ENCODE results near the gene GZMH.
A peak's percentile ranks its signal among the peaks of the same experiment; 100 is the strongest.
"Not testable (repeated sequence)": the region's sequence is repeated elsewhere in the genome, so short reads cannot be mapped to it uniquely, and the experiment has no call there.

The GZMH gene

GRCh38 chr14:24607635-24608514 lies 1.6 kb downstream of the GZMH start:
- Mint-ChIP-seq H3K9me3 (no peaks in the 10 kb centered on the region), H3K4me1 (peaks cover 32% of the 10 kb centered on the region), H3K27me3 (no peaks in the 10 kb centered on the region), H3K27ac (peak overlapping the region; percentile 37), H3K36me3 (no peaks in the 10 kb centered on the region), H3K4me3 (peak overlapping the region; percentile 6)

DNA sequence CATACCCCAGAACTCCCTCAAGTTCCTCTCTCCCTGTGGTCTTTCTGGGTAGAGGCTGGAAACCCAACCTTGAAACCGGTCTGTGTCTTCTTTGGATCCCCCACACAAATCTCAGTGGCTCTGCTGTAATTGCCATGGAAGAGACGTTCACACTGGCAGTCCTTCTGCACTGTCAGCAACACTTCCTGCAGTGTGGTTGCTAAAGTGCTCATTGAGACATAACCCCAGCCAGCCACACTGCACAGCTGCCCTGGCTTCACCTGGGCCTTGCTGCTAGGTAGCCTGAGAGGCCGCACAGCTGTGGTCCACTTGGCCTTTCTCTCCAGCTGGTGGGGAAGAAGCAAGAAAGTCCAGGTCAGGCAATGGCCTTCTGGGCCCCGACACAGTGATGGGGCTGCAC lies 2.4 kb downstream of the GZMH start:
- H3K9me3 Mint-ChIP-seq = no peaks in the 10 kb centered on the region
- H3K36me3 Mint-ChIP-seq = no peaks in the 10 kb centered on the region
- no peaks in the 10 kb centered on the region for H3K27me3 Mint-ChIP-seq
- peaks cover 30% of the 10 kb centered on the region for H3K4me1 Mint-ChIP-seq
- H3K27ac Mint-ChIP-seq = no peak overlapping the region
- no peak overlapping the region for H3K4me3 Mint-ChIP-seq

- peaks cover 30% of the 10 kb centered on the region for H3K4me1 Mint-ChIP-seq
- H3K9me3 Mint-ChIP-seq = no peaks in the 10 kb centered on the region
- H3K27ac Mint-ChIP-seq = no peak overlapping the region
- no peaks in the 10 kb centered on the region for H3K36me3 Mint-ChIP-seq
- no peak overlapping the region for H3K4me3 Mint-ChIP-seq
- no peaks in the 10 kb centered on the region for H3K27me3 Mint-ChIP-seq
Observed at GRCh38 chr14:24606297-24606696, 3.2 kb downstream of the GZMH start.

DNA sequence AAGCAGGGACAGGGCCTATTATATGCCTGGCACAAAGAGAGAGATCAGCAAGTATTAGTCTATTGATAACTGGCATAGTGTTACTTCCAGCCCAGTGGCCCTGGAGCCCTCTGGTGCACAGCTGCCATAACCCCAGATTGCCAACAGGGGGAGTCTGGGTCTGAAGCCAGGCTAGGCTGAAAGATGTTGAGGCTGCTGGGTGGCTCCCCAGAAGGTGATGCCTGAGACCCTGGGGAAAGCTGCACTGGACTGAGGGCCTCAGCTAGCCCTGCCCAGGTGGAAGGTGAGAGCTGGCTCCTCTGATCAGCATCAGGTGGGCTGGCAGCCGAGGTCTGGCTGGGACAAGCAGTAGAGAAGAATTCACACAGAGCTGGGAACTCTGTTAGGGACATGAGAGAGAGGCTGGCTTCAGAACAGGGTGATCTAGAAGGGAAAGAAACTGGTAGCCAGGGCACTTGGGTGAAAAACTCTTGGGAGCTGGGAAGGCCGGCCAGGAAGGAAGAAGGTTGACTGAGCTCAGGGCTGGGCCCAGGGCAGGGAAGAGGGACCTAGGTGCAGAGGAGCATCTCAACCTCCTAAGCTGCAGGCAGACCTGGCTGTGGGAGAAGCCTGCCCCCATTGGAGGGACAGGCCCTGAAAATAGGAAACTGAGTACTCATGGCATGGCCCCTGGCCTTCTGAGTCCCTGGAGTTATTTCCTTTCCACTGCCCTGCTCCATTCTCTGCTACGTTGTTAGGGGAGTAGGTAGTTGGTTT lies 3.9 kb downstream of the GZMH start:
- peak overlapping the region; percentile 52 for H3K27ac Mint-ChIP-seq
- no peak overlapping the region for H3K4me3 Mint-ChIP-seq
- no peaks in the 10 kb centered on the region for H3K27me3 Mint-ChIP-seq
- H3K36me3 Mint-ChIP-seq = no peaks in the 10 kb centered on the region
- H3K4me1 Mint-ChIP-seq = peaks cover 30% of the 10 kb centered on the region
- no peaks in the 10 kb centered on the region for H3K9me3 Mint-ChIP-seq

GRCh38 chr14:24597403-24597802 lies 12.1 kb downstream of the GZMH start:
- no peak overlapping the region for H3K4me3 Mint-ChIP-seq
- peaks cover 2% of the 10 kb centered on the region for H3K27me3 Mint-ChIP-seq
- peaks cover 17% of the 10 kb centered on the region for H3K36me3 Mint-ChIP-seq
- no peaks in the 10 kb centered on the region for H3K4me1 Mint-ChIP-seq
- H3K27ac Mint-ChIP-seq = no peak overlapping the region
- H3K9me3 Mint-ChIP-seq = peaks cover 29% of the 10 kb centered on the region

DNA sequence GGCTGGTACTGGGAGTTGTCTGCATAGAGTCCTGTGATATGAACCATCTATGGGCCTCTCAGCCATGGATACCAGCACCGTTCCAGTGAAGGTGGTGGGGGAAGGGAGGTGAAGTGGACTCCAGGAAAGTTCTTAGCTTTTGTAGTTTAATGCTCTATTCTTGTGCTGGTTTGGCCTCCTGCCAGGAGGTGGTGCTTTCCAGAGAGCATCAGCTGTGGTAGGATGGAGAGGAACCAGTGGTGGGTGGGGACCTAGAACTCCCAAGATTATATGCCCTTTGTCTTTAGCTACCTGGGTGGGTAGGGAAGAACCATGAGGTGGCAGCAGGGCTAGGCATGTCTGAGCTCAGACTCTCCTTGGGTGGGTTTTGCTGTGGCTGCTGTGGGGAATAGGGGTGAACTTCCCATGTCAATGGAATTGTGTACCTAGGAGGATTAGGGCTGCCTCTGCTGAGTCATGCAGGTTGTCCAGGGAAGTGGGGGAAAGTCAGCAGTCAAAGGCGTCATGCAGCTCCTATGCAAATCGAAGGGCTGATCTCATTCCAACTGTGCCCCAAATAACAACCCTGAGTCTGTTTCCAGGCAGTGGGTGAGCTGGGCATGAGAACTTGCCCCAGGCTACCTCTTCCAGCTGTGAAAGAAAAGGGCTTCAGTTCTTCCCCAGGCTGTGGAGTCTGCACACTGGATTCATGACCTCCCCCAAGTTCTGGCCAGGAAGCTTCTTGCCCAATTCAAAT lies 14.2 kb downstream of the GZMH start:
- H3K9me3 Mint-ChIP-seq = peaks cover 27% of the 10 kb centered on the region
- H3K36me3 Mint-ChIP-seq = peaks cover 17% of the 10 kb centered on the region
- H3K4me1 Mint-ChIP-seq = no peaks in the 10 kb centered on the region
- H3K27me3 Mint-ChIP-seq = peaks cover 4% of the 10 kb centered on the region
- no peak overlapping the region for H3K27ac Mint-ChIP-seq
- no peak overlapping the region for H3K4me3 Mint-ChIP-seq

GRCh38 chr14:24591004-24591403 lies 18.5 kb downstream of the GZMH start:
- H3K9me3 Mint-ChIP-seq, H3K4me1 Mint-ChIP-seq, H3K4me3 Mint-ChIP-seq, H3K27ac Mint-ChIP-seq, H3K36me3 Mint-ChIP-seq, H3K27me3 Mint-ChIP-seq: not testable (repeated sequence)

DNA sequence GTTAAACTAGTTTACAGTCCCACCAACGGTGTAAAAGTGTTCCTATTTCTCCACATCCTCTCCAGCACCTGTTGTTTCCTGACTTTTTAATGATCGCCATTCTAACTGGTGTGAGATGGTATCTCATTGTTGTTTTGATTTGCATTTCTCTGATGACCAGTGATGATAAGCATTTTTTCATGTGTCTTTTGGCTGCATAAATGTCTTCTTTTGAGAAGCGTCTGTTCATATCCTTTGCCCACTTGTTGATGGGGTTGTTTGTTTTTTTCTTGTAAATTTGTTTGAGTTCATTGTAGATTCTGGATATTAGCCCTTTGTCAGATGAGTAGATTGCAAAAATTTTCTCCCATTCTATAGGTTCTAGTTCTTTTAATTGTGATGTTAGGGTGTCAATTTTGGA lies 25.1 kb downstream of the GZMH start:
- not testable (repeated sequence) for H3K4me3 Mint-ChIP-seq, H3K36me3 Mint-ChIP-seq, H3K27me3 Mint-ChIP-seq, H3K4me1 Mint-ChIP-seq, H3K9me3 Mint-ChIP-seq, H3K27ac Mint-ChIP-seq

- Mint-ChIP-seq H3K27me3 (no peaks in the 10 kb centered on the region), H3K9me3 (no peaks in the 10 kb centered on the region), H3K4me3 (no peak overlapping the region), H3K36me3 (no peaks in the 10 kb centered on the region), H3K4me1 (peaks cover 5% of the 10 kb centered on the region), H3K27ac (no peak overlapping the region)
Observed at GRCh38 chr14:24578558-24578957, 30.9 kb downstream of the GZMH start.

DNA sequence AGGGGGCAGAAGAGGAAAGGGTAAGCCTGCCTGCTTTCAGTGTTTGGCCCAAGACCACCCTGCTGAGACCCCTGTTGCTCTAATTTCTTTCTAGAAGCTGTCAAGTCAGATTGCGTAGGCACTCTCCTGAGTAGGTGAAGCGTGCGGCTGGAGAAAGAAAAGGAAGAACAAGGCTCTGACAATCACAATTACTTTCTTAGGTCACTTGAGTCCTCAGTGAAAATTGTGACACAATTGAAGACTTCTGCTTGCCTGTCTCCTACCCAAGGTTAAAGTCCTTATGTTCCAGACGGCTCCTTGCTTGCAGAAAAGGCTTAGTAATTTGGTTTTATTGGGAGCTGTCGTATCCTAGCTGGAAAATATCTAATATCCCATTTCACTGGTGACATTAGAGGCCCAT lies 32.7 kb downstream of the GZMH start:
- Mint-ChIP-seq H3K4me3 (no peak overlapping the region), H3K36me3 (no peaks in the 10 kb centered on the region), H3K9me3 (no peaks in the 10 kb centered on the region), H3K27me3 (no peaks in the 10 kb centered on the region), H3K4me1 (peaks cover 5% of the 10 kb centered on the region), H3K27ac (no peak overlapping the region)

DNA sequence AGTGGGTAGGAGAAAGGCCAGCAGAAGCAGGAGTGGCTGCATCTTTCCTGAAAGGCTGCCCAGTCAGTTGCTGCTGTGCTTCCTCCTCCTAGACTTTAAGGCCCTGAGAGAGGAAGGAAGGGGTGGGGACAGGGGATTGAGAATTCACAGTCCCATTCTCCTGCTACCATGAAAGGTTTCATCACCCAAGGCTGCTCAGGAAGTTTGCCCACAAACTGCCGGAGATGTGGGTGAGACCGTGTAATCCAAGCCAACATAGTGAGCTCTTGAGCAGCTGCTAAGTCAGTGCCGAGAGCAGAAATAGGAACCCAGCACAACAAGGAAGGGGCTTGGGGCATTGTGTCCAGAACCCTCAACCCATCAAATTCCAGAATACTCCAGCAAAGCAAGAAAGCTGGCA lies 33.3 kb downstream of the GZMH start, which contains the start of gene CTSG:
CTSG (minus strand) TSS at position 69 of the 400 bp plus-strand sequence; CDS start at position 42, 27 bp downstream.
- Mint-ChIP-seq H3K27me3 (no peaks in the 10 kb centered on the region), H3K9me3 (no peaks in the 10 kb centered on the region), H3K4me1 (peaks cover 5% of the 10 kb centered on the region), H3K27ac (no peak within 1 kb of the TSS), H3K36me3 (no peaks in the 10 kb centered on the region), H3K4me3 (no peak within 1 kb of the TSS)

DNA sequence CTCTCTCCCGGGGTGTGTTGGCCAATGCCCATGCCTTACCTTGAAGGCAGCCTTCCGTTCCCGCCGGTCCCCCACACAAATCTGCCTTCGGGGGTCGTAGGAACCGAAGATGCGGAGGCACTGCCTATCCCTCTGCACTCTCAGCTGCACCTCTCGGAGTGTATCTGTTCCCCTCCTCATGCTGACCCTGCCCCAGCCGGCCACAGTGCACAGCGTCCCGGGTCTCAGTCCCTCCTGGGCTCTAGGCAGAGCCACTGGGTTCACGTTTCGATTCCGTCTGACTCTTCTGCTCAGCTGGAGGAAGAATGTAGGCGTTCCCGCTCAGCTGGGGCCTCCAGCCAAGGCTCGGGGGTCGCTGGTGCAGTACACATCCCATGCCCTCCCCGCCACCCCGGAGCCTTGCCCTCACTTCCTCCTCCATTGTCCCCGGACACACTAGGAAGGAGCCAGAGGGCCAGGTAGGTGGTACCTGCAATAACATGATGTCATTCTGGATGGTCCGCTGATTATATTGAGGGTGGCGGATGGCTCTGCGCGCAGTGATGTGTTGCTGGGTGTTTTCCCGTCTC lies 35.2 kb downstream of the GZMH start:
- Mint-ChIP-seq H3K4me3 (no peak overlapping the region), H3K9me3 (peaks cover 5% of the 10 kb centered on the region), H3K27ac (no peak overlapping the region), H3K27me3 (no peaks in the 10 kb centered on the region), H3K4me1 (peaks cover 5% of the 10 kb centered on the region), H3K36me3 (no peaks in the 10 kb centered on the region)

DNA sequence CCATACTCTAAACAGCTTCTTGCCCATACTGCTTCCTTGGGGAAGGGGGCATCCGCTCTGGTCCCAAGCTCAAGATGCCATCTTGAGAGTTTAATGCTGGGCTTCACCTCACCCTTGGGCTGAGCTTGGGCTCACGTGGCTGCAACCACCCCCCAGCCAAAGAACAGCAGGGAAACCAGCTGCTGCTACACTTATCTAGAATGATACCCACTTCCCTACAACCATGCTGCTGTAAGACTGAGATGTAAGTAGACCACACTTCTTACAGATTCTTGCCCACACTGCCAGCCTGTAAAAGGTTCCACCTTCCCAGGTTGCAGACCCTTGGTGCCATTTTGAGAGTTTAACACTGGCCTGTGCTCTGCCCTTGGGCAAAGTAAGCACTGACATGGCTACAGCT lies 43.2 kb downstream of the GZMH start:
- peaks cover 18% of the 10 kb centered on the region for H3K9me3 Mint-ChIP-seq

DNA sequence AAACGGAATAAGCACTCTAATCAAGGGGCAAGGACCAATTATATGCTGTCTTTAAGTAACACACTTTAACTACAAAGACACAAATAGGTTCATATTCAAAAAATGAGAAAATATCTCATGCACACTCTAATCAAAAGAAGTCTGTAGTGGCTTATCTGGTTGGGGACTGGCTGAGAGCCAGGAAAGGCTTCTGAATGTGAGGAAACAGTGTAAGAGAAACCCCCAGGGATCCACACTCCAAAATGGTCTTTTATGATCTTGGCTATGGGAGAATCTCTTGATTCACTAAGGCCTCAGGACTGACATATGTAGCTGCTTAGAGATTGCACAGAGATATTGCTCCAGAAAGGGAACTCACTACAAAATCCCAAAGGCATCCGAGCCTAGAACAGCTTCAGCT lies 43.7 kb downstream of the GZMH start:
- H3K36me3 Mint-ChIP-seq = peaks cover 8% of the 10 kb centered on the region
- H3K4me3 Mint-ChIP-seq = no peak overlapping the region
- H3K27me3 Mint-ChIP-seq = no peaks in the 10 kb centered on the region
- no peak overlapping the region for H3K27ac Mint-ChIP-seq
- H3K9me3 Mint-ChIP-seq = peaks cover 18% of the 10 kb centered on the region
- no peaks in the 10 kb centered on the region for H3K4me1 Mint-ChIP-seq

More for the DNA sequence above, 43.2 kb downstream of the GZMH start:
- peaks cover 8% of the 10 kb centered on the region for H3K36me3 Mint-ChIP-seq
- no peaks in the 10 kb centered on the region for H3K4me1 Mint-ChIP-seq
- H3K27ac Mint-ChIP-seq = no peak overlapping the region
- H3K4me3 Mint-ChIP-seq = no peak overlapping the region
- no peaks in the 10 kb centered on the region for H3K27me3 Mint-ChIP-seq

GRCh38 chr14:24563505-24563904 lies 46.0 kb downstream of the GZMH start:
- Mint-ChIP-seq H3K9me3 (peaks cover 18% of the 10 kb centered on the region), H3K27ac (no peak overlapping the region), H3K36me3 (peaks cover 8% of the 10 kb centered on the region), H3K27me3 (peaks cover 4% of the 10 kb centered on the region), H3K4me3 (no peak overlapping the region), H3K4me1 (no peaks in the 10 kb centered on the region)

Data from activated naive CD4-positive, alpha-beta T cell treated with anti-CD3 and anti-CD28 coated beads, Interleukin-2, amount 50 U/mL, for 24 hours (primary cell).